NB4 (cell line): ENCODE measurements around the gene TRIM71.
"Not testable (repeated sequence)": the region's sequence is repeated elsewhere in the genome, so short reads cannot be mapped to it uniquely, and the experiment has no call there.

Experiments used
- DNase-seq: peaks from one replicate; pipeline ENCODE4 v3.0.0; 2010; ENCODE audit warnings: low read depth
- H3K4me3 ChIP-seq: one replicate; pipeline ENCODE4 v1.5.1; 2011; ENCODE audit warnings: mild to moderate bottlenecking, low read depth, low read length, moderate library complexity
- MYC ChIP-seq: IDR thresholded peaks from 2 replicates; pipeline ENCODE4 v1.6.1; 2011; ENCODE audit warnings: low read depth, low read length
- POLR2A ChIP-seq: IDR thresholded peaks from 2 replicates; pipeline ENCODE4 v1.6.1; 2011; ENCODE audit warnings: mild to moderate bottlenecking; ENCODE audit not compliant: insufficient read length; ENCODE audit errors: extremely low read depth
- TF ChIP-seq, protein P1 (sequence below): IDR thresholded peaks from one replicate; pipeline ENCODE4 v1.5.1; 2012; ENCODE audit warnings: low read depth, low read length
- TF ChIP-seq, protein P2 (sequence below): IDR thresholded peaks from 2 replicates; pipeline ENCODE4 v1.6.1; 2011; ENCODE audit warnings: low read depth, low read length

The TRIM71 gene

DNA sequence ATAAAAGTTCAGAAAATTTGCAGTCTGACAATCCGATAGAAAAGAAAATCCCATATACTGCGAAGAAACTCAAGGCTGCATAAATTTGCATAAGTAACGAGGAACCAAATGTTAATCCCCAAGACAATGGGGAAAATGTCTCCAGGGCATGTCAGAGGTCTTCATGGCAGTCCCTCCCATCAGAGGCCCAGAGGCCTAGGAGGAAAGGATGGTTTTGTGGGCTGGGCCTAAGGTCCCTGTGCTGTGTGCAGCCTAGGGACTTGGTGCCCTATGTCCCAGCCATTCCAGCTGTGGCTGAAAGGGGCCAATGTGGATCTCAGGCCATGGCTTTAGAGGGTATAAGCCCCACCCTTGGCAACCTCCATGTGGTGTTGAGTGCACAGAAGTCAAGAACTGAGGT is 112.4 kb downstream of the TRIM71 start:
- no peak overlapping the region for H3K4me3 ChIP-seq
- DNase-seq, result no peak
- TF ChIP-seq POLR2A, result no peak
- TF ChIP-seq, protein P1, sequence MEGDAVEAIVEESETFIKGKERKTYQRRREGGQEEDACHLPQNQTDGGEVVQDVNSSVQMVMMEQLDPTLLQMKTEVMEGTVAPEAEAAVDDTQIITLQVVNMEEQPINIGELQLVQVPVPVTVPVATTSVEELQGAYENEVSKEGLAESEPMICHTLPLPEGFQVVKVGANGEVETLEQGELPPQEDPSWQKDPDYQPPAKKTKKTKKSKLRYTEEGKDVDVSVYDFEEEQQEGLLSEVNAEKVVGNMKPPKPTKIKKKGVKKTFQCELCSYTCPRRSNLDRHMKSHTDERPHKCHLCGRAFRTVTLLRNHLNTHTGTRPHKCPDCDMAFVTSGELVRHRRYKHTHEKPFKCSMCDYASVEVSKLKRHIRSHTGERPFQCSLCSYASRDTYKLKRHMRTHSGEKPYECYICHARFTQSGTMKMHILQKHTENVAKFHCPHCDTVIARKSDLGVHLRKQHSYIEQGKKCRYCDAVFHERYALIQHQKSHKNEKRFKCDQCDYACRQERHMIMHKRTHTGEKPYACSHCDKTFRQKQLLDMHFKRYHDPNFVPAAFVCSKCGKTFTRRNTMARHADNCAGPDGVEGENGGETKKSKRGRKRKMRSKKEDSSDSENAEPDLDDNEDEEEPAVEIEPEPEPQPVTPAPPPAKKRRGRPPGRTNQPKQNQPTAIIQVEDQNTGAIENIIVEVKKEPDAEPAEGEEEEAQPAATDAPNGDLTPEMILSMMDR, result no peak
- TF ChIP-seq, protein P2, sequence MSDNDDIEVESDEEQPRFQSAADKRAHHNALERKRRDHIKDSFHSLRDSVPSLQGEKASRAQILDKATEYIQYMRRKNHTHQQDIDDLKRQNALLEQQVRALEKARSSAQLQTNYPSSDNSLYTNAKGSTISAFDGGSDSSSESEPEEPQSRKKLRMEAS, result no peak

DNA sequence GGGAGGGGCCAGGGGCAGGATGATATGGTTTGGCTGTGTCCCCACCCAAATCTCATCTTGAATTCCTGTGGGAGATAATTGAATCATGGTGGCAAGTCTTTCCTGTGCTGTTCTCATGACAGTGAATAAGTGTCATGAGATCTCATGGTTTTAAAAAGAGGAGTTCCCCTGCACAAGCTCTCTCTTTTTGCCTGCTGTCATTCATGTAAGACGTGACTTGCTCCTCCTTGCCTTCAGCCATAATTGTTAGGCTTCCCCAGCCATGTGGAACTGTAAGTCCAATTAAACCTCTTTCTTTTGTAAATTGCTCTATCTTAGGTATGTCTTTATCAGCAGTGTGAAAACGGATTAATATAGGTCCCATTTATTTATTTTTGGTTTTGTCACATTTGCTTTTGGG is 113.5 kb downstream of the TRIM71 start:
- not testable (repeated sequence) for DNase-seq, H3K4me3 ChIP-seq

DNA sequence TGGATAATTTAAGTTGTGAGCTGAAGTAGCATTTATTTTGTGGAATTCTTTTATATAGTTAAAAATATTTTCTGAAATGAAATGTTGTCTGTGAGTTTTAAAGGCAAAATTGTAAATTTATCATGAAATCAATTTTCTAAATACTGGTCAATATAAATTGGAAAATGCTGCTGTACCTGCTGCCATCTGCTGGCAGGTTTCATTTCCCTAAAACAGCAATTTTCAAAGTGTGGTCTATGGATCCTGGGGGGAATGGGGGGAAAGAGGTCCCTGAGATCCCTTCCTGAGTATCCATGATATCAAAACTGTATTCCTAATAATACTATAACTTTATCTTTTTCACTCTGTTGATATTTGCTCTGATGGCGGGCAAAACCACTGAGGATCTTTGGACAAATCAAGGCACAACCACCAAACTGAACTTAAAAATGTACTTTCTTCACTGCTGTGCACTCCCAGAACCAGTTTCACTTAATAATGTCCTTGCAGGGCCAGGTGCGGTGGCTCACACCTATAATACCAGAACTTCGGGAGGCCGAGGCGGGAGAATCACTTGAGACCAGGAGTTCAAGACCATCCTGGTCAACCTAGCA is 116.4 kb downstream of the TRIM71 start:
- no peak overlapping the region for H3K4me3 ChIP-seq
- TF ChIP-seq, protein P1, result peak; percentile 59
- no peak for TF ChIP-seq POLR2A
- peak; percentile 51 for DNase-seq

DNA sequence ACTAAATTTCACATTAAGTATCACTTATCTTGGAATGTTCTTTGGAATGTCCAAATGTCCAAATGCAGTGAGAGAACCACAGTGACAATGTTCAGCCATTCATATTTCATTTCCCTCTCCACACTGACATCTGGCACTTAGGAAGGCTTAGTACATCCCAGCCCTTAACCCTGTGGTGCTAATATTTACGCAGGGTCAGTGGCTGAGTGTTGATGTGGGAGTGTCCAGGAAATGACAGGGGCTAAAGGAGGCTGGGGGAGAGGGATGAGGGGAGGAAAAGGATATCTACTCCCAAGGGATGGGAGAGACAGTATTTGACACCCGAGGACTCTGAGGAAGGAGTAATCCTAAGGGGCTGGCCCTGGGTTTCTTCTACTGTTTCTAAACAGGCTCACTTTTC is 119.5 kb downstream of the TRIM71 start:
- TF ChIP-seq, protein P1, result no peak
- TF ChIP-seq POLR2A (no peak), MYC (no peak)
- TF ChIP-seq, protein P2, result no peak
- DNase-seq, result peak; percentile 11
- no peak overlapping the region for H3K4me3 ChIP-seq

DNA sequence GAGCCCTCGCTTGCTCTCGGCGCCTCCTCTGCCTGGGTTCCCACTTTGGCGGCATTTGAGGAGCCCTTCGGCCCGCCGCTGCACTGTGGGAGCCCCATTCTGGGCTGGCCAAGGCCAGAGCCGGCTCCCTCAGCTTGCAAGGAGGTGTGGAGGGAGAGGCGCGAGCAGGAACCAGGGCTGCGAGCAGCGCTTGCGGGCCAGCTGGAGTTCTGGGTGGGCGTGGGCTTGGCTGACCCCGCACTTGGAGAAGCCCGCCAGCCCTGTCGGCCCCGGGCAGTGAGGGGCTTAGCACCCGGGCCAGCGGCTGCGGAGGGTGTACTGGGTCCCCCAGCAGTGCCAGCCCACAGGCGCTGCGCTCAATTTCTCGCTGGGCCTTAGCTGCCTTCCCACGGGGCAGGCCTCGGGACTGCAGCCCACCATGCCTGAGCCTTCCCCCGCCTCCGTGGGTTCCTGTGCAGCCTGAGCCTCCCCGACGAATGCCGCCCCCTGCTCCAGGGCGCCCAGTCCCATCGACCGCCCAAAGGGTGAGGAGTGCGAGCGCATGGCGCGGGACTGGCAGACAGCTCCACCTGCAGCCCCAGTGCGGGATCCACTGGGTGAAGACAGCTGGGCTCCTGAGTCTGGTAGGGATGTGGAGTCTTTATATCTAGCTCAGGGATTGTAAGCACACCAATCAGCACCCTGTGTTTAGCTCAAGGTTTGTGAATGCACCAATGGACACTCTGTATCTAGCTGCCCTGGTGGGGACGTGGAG is 121.9 kb downstream of the TRIM71 start:
- not testable (repeated sequence) for H3K4me3 ChIP-seq, DNase-seq

DNA sequence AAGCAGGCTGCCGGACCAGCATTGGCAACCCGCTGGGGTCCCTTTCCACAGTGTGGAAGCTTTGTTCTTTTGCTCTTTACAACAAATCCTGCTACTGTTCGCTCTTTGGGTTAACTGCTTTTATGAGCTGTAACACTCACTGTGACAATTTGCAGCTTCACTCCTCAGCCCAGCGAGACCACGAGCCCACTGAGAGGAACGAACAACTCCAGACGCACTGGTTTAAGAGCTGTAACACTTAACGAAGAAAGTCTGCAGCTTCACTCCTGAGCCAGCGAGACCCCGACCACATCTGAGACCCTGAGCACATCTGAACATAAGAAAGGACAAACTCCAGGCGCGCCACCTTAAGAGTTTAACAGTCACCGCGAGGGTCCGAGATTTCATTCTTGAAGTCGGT is 122.9 kb downstream of the TRIM71 start:
- no peak overlapping the region for H3K4me3 ChIP-seq
- TF ChIP-seq, protein P2, result no peak
- TF ChIP-seq POLR2A, result no peak
- no peak for TF ChIP-seq MYC
- no peak for DNase-seq

DNA sequence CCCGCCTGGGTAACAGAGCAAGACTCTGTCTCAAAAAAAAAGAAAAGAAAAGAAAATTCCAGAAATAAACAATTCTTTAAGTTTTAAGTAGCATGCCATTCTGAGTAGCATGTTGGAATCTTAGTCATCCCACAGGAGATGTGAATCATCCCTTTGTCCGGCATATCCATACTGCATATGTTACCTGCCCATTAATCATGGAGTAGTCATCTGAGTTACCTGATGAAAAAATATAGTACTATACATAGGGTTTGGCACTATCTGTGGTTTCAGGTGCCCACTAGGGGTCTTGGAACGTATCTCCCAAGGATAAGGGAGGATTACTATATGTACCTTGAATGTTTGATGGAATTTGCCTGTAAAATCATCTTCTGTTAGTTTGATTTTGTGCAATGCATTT is 127.3 kb downstream of the TRIM71 start:
- no peak overlapping the region for H3K4me3 ChIP-seq
- TF ChIP-seq POLR2A, result no peak
- TF ChIP-seq, protein P1, result no peak
- TF ChIP-seq, protein P2, result no peak
- TF ChIP-seq MYC, result no peak
- DNase-seq, result no peak

DNA sequence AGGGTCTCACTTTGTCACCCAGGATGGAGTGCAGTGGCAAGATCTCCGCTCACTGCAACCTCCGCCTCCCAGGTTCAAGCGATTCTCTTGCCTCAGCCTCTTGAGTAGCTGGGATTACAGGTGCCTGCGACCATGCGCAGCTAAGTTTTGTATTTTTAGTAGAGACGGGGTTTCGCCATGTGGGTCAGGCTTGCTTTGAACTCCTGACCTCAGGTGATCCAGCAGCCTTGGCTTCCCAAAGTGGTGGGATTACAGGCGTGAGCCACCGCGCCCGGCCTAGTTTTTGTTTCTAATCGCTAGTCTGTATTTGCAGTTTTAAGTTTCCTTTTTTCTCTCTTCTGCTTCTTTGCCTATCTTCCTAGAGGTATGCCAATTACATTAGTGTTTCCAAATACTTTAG is 127.8 kb downstream of the TRIM71 start:
- DNase-seq, H3K4me3 ChIP-seq: not testable (repeated sequence)
